Measurements from ENCODE around the gene RRP9.

The RRP9 gene

DNA sequence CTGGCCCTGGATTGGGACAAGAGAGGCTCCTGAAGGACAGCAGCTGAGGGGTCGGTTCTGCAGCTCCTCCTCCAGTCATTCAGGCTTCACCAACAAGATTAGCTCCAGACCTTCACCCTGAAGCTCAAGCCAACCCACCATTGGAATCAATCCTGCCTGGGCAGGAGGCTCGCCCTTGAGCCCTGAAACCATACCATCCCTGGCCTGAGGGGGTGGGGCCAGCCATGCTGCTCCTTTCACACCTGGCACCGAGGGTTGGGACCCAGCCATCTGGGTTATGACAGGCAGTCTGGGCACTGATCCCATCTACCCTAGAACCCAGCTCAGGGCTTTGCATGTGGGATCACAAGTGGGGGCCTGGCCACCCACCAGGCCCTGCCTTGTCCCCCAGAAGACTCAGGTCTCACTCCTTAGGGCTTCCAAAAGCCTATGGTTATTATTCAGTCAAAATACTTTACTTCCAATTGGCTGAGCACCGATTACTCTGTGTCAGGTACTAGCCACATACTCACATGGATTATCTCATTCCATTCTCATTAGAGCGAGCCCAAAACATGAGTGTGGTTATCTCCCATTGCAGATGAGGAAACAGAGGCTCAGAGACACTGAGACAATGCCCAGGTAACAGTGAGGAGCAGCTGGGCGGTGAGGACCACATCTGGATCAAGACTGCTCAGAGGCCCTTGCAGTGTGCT lies 29.0 kb upstream of the RRP9 start:
- no peak for DNase-seq

DNA sequence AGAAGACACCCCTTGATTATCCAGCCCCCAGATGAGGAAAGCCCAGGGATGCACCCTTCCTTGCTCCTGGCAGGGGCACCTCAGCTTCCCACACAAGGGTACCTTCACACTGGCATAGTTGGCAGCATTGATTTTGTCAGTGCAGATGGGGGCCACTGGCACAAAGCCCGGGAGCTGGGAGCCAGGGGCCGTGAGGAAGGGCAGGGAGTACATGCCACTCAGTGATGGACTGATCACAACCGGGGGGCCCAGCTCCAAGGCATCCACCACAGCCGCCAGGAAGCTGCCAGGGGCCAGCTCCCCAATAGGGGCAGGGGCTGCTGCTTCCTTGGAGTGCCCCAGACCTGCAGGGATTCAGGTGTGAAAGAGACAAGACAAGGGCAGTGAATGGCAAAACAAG lies 28.1 kb upstream of the RRP9 start:
- no peak for DNase-seq

DNA sequence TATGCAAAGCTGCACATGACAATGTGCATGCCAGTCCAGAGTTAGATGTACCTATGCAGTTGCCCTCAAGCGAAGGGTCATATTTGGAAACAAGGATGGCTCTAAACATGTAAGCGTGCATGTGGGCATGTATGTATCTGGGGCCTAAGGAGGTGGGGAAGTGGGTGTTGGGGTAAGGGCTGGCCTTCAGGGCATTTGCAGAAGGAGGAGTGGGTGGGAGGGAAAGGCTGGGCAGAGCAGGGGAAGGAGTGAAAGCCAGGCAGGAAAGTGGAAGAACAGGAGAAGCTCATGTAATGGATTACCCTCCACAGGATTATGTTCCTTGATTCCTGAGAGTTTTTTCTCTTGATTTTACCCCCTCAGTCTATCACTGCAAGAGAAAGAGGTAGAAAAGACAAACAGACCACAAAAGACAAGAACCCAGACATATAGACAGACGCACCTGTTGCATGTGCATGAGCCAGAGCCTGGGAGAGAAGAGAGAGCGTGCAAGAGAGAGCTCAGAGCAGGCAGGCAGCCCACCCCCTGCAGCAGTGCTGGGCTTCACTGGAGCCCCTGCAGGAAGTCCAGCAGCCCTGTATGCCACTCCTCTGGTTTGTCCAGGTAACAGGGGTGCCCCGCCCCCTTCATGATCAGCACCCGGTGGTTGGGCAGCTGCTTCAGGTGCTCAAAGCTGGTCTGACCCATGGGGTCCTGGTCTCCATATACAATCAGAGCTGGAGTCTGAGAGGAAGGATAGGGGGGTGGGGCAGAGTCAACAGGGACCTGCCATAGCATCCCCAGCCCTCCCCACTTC lies 27.4 kb upstream of the RRP9 start:
- DNase-seq, result no peak

DNA sequence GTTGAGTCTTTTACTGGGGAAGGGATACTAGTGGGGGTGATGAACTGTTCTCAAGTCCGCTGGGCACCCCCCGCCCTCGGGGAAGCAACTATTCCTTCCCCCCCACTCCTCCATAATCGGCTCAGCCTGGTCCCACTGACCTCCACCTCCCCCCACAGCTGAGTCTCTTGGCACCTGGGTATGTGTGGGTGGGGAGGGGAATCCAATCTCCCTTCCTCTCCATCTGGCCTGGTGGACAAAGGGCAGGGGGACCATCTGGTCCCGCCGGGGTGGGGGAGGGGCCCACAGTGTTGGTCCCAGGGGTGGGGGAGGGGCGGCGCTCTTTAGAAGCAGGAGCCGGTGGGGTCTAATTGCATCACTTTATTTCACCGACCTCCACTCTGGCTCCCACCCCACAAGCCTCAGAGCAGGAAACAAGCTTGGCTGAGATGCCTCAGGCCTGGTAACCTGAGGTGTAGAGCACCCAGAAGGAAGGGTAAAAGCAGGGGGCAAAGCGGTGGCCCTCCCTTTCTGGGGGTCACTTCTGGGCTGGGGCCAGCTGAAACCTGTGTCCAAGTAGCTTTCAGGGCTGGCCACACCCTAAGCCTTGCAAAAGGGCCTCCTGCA lies 26.6 kb upstream of the RRP9 start:
- no peak for DNase-seq

DNA sequence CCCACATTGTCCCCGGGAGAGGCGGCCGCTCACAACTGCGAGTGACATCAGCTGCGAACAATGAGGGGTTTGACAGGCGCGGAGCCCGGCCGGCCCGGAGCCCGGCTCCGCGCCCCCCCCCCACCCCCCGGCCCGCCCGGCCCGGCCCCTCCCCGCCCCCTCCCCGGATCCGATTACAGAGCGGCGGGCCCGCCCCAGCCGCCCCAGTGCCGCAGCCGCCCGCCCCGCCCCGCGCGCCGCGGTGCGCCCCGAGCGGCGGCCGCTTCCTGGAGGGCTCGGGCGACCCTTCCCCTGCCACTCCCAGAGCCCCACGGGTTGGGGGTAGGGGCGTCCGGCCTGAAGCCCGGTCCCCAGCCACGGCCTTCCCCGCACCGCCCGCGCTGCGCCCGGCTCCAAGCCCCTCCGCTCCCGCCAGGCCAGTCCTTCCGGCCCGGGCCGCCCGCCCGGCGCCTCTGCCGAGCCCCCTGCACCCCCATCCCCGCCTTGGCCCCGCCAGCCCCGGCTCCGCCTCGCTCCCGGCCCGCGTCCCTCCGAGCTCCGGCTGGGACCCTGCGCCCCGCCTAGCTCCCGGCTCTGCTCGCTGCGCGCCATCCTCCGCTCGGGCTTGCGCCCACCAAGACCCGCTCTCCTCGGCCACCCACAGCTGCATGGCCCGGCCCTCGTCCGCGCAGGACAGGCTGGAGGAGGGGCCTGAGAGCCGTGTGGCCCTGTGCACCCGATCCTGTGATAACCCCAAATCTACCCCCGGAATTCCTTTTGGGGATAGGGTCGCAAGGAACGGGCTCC lies 25.9 kb upstream of the RRP9 start, which contains the start of gene PCBP4:
Gene PCBP4, minus strand, starts transcription at position 71 of the 786 bp plus-strand sequence. CDS start 6,214 bp downstream, outside the sequence.
- DNase-seq, result no peak

DNA sequence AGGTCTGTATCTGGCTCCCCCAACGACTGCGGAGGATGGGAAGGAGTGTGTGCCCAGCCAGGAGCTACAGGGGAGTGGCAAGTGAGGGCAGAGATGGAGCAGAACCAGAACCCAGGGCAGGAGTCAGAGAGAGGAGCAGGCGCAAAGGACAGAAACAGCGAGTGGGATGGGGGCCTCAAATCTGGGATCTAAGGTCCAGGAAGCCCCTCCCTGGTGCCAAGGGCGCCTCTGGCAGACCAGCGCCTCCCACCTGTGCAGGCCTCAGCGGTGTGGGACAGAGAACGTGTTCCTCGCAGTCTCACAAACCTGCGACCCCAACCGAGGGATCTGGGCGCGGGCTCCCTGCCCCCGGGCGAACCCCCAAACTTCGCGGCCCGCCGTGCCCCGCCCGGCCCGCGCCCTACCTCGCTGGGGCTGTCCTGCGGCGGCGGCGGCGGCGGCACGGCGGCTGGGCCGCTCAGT lies 25.2 kb upstream of the RRP9 start:
- DNase-seq, result no peak

DNA sequence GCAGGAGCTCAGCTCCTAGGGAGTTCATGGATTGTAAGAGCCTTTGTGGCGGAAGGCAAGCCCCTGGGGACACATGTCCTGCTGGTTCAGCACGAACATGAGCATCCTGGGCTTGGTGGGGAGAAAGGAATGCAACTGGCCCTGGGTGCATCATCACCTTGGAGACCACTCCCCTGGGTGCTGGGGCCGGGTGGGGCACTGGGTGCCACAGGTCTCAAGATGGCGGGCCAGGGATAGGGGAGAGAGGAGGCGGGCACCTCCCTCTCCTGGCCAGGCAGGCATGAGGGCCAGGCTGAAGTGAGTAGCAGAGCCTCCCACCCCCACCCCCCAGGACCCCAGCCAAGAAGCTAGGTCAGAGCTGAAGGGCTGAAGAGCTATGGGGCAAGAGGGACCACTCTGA lies 24.8 kb upstream of the RRP9 start:
- DNase-seq, result no peak

DNA sequence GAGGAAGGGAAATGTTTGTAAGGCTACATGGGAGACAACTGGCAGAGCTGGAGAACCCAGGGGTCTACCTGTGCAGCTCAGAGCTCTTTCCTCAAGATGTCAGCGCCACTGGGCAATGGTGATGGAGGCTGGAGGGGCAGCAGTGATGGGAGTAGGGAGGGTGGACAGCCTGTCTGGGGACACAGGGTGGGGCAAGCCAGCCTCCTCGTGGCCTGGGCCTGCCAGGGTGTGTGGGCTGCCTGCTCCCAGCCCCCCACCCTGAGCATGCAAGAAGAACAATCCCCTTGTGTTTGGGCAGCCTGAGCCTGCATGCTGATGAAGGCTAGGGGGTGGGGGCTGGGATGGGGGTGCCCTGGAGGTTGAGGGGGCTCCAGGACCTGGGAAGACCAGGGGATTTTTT lies 24.3 kb upstream of the RRP9 start:
- DNase-seq, result no peak

DNA sequence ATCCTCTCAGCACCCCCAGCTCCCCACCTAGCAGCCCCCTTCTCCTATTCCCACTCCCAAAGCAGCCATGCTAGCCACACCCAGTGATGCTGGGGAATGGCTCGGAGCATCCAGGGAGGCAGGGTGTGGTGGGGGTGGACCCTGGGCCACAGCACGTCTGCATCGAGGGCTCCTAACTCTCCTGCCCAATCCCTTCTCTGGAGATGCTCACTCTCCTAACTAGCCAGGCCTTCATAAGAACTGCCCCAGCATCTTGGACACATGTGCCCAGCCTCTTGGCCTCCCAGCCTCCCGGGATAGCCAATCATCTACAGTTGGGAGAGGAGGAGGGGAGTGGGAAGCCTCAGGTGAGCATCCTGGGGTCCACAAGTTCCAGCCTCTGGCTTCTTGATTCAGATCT lies 22.8 kb upstream of the RRP9 start:
- no peak for DNase-seq

DNA sequence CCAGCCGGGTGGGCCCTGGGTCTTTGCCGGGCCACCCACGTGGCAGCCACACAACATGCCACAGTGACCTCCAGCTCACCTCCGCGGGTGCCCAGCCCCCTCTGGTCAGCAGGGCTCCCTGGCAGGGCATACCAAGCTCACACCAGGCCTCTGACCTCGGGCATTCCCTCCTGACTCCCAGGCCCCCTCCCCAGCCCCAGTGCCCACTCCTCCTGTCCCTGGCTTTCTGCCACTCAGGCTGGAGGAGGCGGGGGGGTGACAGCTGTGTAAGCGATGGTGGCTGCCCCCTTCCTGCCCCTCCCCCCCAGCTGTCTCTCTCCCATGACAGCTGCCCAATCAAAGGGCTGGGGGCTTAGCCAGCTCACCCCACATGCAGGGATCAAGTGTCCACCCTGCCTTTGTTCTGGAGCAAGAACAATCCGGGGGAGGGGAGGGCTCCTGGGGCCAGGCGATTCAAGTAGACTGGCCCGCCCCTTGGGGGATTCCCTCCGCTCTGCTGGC lies 22.3 kb upstream of the RRP9 start:
- DNase-seq, result no peak

DNA sequence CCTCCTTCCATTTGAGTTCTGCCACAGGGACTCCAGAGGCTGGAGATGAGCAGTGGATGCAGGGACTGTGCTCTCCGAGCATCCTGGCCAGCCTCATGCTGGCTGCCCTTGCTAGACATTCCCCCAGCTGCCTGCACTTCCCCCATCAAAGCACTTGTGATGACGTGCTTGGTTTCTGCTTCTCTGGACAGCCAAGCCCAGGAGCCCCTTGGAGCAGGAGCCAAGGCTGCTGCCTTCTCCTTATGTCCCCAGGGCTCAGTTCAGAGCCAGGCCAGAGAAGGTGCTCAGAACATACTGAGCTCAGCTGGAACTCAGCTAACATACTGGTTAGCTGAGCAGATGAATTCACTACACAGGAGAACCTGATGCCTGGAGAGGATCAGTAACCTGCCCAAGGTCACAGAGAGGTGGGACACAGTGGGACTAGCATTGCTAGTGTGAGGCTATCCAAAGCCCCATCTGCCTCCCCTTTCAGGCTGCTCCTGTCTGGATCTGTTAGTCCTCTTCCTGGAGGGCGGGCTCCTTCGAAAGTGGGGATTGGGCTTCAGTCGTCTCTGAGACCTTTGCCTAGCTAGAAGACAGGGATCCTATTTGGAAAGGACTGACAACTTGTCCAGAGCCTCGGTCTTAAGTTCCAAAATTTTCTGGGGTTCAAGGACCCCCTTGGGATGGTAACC lies 21.3 kb upstream of the RRP9 start:
- no peak for DNase-seq

DNA sequence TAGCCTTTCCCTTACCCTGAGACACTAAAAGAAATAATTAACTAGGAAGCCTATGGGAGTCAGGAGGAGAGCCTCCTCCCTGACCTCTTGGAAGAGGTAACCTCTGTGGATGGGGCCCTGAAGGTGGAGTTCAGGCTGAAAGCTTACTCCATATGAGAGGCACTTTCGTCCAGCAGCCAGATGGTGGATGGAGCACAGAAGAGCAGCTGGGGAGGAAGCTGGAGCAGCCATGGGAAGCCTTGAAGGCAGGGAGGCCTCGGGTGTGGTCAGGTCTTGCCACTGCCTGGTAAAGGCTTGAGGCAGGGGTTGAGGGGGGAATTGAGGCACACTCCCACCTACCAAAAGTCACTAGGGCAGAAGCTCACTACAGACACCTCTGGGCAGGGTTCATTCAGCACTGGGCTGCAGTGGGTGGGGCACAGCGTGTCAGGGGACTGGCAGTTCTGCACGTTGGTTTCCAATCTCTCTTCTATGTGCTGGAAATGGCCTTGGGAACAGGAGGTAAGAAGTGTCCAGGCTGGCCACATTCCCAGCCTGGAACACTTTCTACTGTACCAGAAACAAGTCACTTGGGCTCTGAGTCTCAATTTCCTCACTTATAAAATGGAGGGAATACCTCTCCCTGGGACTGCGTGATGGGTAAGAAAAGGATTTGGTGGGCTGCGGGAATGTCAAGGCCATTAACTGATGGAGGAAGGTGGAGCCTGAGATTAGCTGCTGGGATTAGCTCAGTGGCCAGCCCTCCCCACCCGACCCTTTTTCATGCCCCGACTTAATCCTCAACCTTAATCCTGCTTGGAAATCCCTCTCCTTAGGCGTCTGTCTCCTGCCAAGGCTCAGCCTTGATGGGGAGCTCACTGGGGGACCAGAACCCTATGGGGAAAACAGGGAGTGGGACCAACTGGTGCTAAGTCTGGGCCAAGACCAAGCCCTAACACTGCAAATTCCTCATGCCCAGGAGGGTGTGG lies 20.2 kb upstream of the RRP9 start:
- DNase-seq, result no peak

DNA sequence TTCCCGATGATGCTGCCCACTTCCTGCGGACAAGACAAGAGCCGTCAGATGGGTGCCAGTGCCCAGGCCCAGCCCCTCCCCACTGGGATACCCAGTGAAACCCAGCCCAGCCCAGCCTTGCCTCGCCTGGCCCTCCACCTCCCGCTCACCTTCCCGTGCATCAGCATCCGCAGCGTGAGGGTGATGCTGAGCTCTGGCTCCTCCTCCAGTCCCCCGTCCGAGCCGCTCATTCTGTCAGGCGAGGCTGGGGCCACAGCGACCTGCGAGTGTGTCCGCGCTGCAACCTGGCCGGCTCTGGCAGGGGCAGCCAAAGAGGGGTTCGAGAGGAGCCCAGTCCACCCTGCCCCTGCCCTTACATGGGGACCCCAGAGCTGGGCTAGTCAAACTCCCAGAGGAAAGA lies 19.3 kb upstream of the RRP9 start:
- DNase-seq, result no peak

DNA sequence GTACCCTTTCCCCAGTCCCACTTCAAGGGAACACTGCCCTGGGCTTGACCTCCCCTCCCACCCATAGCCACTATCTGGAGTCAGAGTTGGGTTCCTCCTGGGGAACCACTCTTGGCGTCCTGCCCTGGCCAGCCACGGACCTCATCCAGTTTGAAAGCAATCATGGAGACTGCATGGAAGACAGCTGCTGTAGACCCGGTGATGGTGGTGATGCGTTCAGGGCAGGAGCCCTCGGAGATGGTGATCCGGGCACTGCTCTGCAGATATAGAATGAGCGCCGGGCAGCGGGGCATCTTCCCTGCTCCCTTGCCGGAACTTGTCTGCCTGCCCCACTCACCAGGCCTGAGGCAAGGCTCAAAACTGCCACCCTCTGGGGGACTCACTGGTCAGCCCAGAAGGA lies 18.7 kb upstream of the RRP9 start:
- DNase-seq, result no peak

DNA sequence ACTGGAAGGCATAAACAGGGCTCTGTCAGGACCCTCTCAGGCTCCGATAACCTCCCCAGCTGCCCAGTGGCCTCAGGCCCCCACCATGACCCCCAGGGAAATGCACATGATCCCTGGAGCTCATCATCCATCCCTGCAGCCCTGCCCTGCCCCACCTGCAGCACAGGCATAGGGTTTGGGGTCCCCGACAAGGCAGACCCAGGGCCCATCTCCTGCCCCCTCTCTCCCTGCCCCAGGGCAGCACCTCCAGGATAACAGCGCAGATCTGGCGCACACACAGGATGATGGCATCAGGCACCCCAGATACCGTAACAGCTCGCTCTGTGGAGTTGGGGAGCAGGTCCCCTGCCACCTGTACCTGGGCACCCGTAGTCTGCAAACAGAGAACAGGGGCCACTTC lies 17.9 kb upstream of the RRP9 start:
- no peak for DNase-seq

DNA sequence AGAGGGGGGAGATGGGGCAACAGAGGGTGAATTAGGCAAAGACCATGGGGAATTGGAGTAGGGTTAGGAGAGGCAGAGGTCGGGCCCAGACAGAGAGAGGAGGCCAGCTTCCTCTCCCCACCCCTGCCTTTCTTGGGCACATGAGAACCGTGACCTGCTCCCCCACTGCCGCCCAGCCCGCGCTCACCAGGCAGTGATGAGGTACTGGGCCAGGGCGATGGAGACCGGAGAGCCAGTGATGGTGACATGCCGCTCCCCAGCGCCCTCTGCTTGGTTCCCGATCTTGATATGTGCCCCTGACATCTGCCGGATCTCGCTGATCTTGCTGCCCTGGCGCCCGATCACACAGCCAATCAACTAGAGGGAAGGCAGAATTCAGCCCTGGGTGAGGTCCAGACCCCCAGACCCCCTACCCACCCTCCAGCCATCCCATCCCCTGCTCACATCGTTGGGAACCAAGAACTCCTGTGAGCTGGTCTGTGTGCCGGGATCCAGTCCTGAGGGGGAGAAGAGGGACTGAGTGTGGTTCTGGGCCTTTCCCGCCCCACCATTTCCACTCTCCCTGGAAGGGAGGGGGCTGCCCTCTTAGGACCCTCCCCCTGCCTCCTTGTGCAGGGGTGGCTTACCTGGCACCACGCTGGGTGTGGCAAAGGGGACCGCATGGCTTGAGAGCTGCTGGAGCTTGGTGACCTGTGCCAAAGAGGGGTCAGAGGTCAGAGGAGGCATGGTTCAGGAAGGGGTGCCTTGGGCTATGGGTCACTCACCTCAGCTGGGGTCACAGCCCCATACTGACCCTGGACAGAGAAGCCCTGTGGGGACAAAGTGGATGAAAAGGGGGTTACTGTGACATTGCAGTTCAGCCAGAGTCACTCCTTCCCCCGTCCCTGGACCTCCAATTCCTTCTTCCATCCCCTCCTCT lies 17.2 kb upstream of the RRP9 start:
- DNase-seq, result no peak

DNA sequence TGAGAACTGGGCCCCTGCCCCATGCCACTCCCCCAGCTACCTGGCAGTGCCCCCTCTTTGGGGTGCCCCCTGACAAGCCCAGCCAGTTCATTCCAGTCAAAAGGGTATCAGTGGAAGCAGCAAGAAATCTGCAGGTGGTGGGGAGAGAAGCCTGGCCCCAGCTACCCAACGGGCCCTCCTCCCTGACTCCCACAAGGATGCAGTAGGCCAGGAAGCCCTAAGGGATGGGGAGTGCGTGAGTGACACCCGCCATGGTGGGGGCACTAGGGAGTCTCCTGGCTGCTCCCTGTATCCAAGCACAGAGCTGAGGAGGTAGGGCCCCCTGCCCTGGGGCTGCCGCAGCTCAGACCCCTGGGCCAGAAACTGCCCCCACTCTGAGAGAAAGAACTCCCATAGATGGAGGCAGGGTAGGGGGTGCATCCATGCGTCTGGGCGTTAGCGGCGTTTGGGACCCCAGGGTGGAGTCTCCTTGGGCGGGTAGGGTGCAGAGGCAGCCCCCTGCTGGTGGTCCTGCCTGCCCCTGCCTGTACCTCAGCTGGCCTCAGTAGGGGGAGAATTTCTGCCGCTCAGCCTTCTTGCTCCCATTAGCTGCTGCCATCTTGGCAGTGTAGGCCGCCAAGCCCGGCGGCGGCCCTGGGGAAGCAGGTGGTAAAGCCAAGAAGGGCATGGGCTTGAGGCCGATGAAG lies 16.0 kb upstream of the RRP9 start:
- no peak for DNase-seq

DNA sequence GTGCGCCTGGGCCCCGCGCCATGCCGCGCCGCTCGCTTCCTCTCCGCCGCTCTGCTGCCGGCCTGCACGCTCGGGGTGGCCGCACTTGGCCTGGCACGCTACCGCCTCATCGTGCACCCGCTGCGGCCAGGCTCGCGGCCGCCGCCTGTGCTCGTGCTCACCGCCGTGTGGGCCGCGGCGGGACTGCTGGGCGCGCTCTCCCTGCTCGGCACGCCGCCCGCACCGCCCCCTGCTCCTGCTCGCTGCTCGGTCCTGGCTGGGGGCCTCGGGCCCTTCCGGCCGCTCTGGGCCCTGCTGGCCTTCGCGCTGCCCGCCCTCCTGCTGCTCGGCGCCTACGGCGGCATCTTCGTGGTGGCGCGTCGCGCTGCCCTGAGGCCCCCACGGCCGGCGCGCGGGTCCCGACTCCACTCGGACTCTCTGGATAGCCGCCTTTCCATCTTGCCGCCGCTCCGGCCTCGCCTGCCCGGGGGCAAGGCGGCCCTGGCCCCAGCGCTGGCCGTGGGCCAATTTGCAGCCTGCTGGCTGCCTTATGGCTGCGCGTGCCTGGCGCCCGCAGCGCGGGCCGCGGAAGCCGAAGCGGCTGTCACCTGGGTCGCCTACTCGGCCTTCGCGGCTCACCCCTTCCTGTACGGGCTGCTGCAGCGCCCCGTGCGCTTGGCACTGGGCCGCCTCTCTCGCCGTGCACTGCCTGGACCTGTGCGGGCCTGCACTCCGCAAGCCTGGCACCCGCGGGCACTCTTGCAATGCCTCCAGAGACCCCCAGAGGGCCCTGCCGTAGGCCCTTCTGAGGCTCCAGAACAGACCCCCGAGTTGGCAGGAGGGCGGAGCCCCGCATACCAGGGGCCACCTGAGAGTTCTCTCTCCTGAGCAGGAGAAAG lies 14.4 kb upstream of the RRP9 start:
- no peak for DNase-seq
